RWPE1 (cell line): ENCODE measurements around the gene FGR.

Experiments used
- CTCF ChIA-PET: fragments of 350-600 bp; sonication (Branson Sonifier 250); formaldehyde crosslinking; extraction: SDS; loops from one replicate; lab custom pipeline; 2021; lab: Yijun Ruan, JAX
- POLR2A ChIA-PET: fragments of 400-600 bp; formaldehyde crosslinking; extraction: SDS; loops from one replicate; lab custom pipeline; 2020; ENCODE audit warnings: antibody characterized with exemption; ENCODE audit not compliant: low non-redundant PET; lab: Yijun Ruan, JAX
- DNase-seq: peaks from one replicate; pipeline ENCODE4 v3.0.0; 2012; ENCODE audit warnings: low spot score
- H3K27ac ChIP-seq: fragments of 450-650 bp; 2 replicates; pipeline ENCODE4 v1.5.1; 2017
- CTCF ChIP-seq: fragments of 450-650 bp; conservative IDR thresholded peaks from 2 replicates; pipeline ENCODE4 v1.5.1; 2017; ENCODE audit warnings: low read depth, mild to moderate bottlenecking

The FGR gene

GRCh38 chr1:27567146-27567526 is 67.8 kb downstream of the FGR start:
- DNase-seq = no peak
- TF ChIP-seq CTCF = no peak
- POLR2A ChIA-PET = no interaction called here
- CTCF ChIA-PET = interaction anchor here (0.5 to 4.9 kb wide), 3 partner anchors 10 to 270 kb away, joined by 4 to 46 read pairs (median 4); no protein-coding TSS in a partner anchor
- H3K27ac ChIP-seq = peak overlapping the region; percentile 98

- ChIA-PET CTCF (interaction anchor here (0.6 kb wide), 1 partner anchor 81 kb away, joined by 4 read pairs; no protein-coding TSS in a partner anchor), POLR2A (no interaction called here)
- TF ChIP-seq CTCF = no peak
- H3K27ac ChIP-seq = peak overlapping the region; percentile 98
- DNase-seq = no peak
These were observed 68.4 kb downstream of the FGR start for GRCh38 chr1:27566462-27567145.

DNA sequence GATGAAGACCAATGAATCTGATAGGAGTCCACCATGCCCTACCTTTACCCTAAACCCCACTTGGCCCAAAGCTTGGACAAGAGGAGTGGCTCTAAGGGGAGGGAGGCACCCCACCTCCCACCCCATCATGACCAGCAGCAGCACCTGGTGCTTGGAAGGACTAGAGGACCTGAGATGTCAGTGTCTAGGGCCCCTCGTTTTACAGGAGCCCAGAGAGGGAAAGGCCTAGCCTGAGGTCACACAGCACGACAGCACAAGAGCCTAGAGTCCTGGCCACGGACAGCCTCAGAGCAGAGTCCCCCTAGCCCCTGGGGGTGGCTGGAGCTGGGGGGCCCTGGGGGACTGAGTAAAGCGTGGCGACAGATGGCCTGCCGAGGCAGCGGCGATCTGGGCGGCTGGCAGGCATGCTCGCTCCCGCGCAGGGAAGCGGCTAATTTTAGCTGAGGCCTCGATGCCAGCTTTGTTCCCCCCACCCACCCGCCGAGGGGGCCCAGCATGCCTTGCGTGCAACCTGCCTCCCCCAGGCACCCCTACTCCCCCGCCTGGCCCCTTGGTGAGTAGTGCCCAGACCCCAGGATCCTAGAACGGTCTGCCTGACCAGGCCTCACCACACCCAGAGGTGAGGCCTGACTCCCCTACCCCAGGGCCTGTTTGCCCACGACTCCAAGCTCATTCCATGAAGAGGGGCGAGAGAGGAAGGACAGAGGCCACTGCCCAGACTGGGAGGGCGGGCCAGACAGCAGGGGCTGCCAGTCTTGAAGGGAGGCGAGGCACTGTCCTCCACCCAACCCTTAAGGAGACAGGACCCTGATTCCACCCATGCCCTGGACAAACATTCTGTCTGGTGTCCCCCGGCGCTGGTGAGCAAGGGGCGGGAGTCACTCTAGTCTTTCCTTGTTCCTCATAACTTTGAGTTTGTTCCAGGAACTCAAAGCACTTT is 70.0 kb downstream of the FGR start:
- H3K27ac ChIP-seq = peak overlapping the region; percentile 98
- DNase-seq = no peak
- no peak for TF ChIP-seq CTCF
- ChIA-PET CTCF (interaction anchor here (0.5 to 1.7 kb wide), 4 partner anchors 8 to 367 kb away, joined by 3 to 8 read pairs (median 6); no protein-coding TSS in a partner anchor), POLR2A (interaction anchor here (0.6 kb wide), 1 partner anchor 1769 kb away, joined by 3 read pairs; no protein-coding TSS in a partner anchor)

DNA sequence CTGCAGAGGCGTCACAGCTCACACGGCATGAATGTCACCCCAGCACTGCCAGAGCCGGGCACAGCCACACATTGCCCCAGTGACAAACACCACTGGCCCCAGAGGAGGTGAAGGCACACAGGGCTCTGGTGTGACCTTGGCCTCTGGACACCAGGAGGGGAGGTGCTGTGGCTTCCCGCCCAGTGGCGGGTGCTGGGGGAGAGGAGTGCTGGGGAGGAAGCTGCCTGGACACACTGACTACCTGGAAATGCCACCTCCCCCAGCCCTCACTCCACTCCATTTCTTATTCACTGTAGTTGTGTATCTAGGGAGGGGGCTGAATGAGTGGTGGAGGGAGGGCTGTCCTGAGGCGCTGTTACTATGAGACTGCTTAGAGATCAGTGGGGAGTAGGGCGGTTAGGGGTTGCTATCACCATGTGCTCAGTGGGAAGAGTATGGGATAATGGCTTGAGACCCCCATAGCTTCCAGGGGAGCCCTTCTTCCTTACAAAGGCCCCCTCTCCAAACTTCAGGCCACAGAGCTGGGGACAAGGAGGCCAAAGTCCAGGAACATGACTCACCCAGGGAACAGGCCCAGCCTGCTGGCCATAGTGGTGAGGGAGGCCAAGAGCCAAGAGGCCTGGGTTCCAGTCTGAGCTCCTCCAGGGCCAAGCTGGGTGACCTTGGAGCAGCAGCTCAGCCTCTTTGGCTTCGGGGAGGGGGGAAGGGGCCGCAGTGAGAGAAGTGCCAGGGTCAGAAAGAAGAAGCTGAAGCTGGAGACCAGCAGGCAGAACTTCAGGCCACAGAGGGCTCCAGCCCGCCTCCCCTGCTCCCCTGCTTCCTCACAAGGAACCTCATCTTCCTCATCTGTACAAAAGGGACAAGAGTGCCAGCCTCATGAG is 71.2 kb downstream of the FGR start:
- no peak for TF ChIP-seq CTCF
- CTCF ChIA-PET = interaction anchor here (0.5 to 1.7 kb wide), 3 partner anchors 11 to 365 kb away, joined by 3 to 8 read pairs (median 8); no protein-coding TSS in a partner anchor
- no peak for DNase-seq
- POLR2A ChIA-PET = no interaction called here
- H3K27ac ChIP-seq = peak overlapping the region; percentile 98

DNA sequence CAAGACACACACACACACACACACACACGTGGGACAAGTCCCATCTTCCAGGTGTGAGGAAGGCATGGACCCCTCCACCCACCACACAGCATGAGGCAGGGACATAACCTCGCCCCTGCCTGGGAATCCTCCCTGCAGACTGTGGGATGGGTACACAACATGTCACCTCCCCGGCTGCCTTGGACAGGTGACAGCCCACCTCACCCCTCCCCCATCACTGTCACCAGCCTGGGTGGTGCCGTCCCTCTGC is 71.7 kb downstream of the FGR start:
- CTCF ChIA-PET = interaction anchor here (1.4 kb wide), 1 partner anchor 44 kb away, joined by 8 read pairs; no protein-coding TSS in a partner anchor
- TF ChIP-seq CTCF = no peak
- POLR2A ChIA-PET = no interaction called here
- no peak for DNase-seq
- H3K27ac ChIP-seq = peak overlapping the region; percentile 98
